Mesenchymal stem cell (in vitro differentiated cells and primary cell): Measurements from ENCODE around the gene MRPL24.

ENCODE experiments used
- DNase-seq: peaks from one replicate; pipeline ENCODE4 v3.0.0-alpha.2; 2013
- H2AFZ ChIP-seq: one replicate; pipeline ENCODE4 v1.6.1; 2013; ENCODE audit warnings: low read depth, mild to moderate bottlenecking, control low read depth, inconsistent platforms, low read length, moderate library complexity
- H2AK5ac ChIP-seq: 2 replicates; pipeline ENCODE4 v1.6.1; 2013; ENCODE audit warnings: low read length, moderate library complexity, mild to moderate bottlenecking, inconsistent platforms; ENCODE audit not compliant: severe bottlenecking
- H2BK120ac ChIP-seq: one replicate; pipeline ENCODE4 v1.6.1; 2013; ENCODE audit warnings: low read depth, mild to moderate bottlenecking, inconsistent platforms, low read length, moderate library complexity
- H2BK12ac ChIP-seq, 2 experiments: one replicate each; pipeline ENCODE4 v1.6.1; 2013; ENCODE audit warnings: inconsistent platforms in 2 of 2, low read length in 2 of 2, mild to moderate bottlenecking in 2 of 2, moderate library complexity in 2 of 2, control low read depth in 1 of 2
- H2BK15ac ChIP-seq: one replicate; pipeline ENCODE4 v1.6.1; 2013; ENCODE audit warnings: mild to moderate bottlenecking, low read depth, inconsistent platforms; ENCODE audit not compliant: poor library complexity, severe bottlenecking
- H2BK5ac ChIP-seq: 2 replicates; pipeline ENCODE4 v1.6.1; 2013; ENCODE audit warnings: low read depth, mild to moderate bottlenecking, low read length, control low read depth, inconsistent platforms; ENCODE audit not compliant: poor library complexity, severe bottlenecking
- H3K14ac ChIP-seq, 2 experiments: one replicate each; pipeline ENCODE4 v1.6.1; 2013; ENCODE audit warnings: inconsistent platforms in 2 of 2, low read length in 2 of 2, control low read depth in 1 of 2, mild to moderate bottlenecking in 1 of 2, moderate library complexity in 1 of 2
- H3K18ac ChIP-seq, 2 experiments: one replicate each; pipeline ENCODE4 v1.6.1; 2013; ENCODE audit warnings: inconsistent platforms in 2 of 2, low read length in 2 of 2, control low read depth in 1 of 2, low read depth in 1 of 2, mild to moderate bottlenecking in 1 of 2
- H3K23ac ChIP-seq, 2 experiments: one replicate each; pipeline ENCODE4 v1.6.1; 2013; ENCODE audit warnings: inconsistent platforms in 2 of 2, low read length in 2 of 2, mild to moderate bottlenecking in 2 of 2, moderate library complexity in 2 of 2, control low read depth in 1 of 2
- H3K27ac ChIP-seq: 2 replicates; pipeline ENCODE4 v1.5.1; 2013; ENCODE audit warnings: mild to moderate bottlenecking, moderate library complexity, low read length, control low read depth, inconsistent platforms; ENCODE audit not compliant: poor library complexity, severe bottlenecking
- H3K27me3 ChIP-seq, 2 experiments: 2 replicates each; pipeline versions ENCODE4 v1.6.1 to v1.7.0; 2013; ENCODE audit warnings: low read length in 2 of 2, mild to moderate bottlenecking in 2 of 2, moderate library complexity in 2 of 2, control low read depth in 1 of 2, inconsistent platforms in 1 of 2; ENCODE audit not compliant: control insufficient read depth in 1 of 2, insufficient read depth in 1 of 2
- H3K36me3 ChIP-seq, 2 experiments: 2 replicates each; pipeline versions ENCODE4 v1.6.1 to v1.7.0; 2013; ENCODE audit warnings: low read length in 2 of 2, control low read depth in 1 of 2, inconsistent platforms in 1 of 2, low read depth in 1 of 2, mild to moderate bottlenecking in 1 of 2; ENCODE audit not compliant: insufficient read depth in 2 of 2, control insufficient read depth in 1 of 2
- H3K4ac ChIP-seq, 2 experiments: one replicate each; pipeline ENCODE4 v1.6.1; 2013; ENCODE audit warnings: inconsistent platforms in 2 of 2, low read length in 2 of 2, mild to moderate bottlenecking in 2 of 2, moderate library complexity in 2 of 2, control low read depth in 1 of 2, low read depth in 1 of 2
- H3K4me1 ChIP-seq: 2 replicates; pipeline ENCODE4 v1.6.1; 2013; ENCODE audit warnings: low read depth, low read length, control low read depth; ENCODE audit not compliant: control insufficient read depth, insufficient read depth
- H3K4me2 ChIP-seq: 2 replicates; pipeline ENCODE4 v1.6.1; 2013; ENCODE audit warnings: low read length, mild to moderate bottlenecking, inconsistent platforms; ENCODE audit not compliant: poor library complexity, severe bottlenecking
- H3K4me3 ChIP-seq, 2 experiments: 2 replicates each; pipeline versions ENCODE4 v1.5.1 to v1.7.0; 2013; ENCODE audit warnings: low read length in 2 of 2, mild to moderate bottlenecking in 2 of 2, control low read depth in 1 of 2, low read depth in 1 of 2; ENCODE audit not compliant: insufficient read depth in 1 of 2
- H3K79me1 ChIP-seq: replicated peaks from 2 replicates; pipeline ENCODE4 v1.6.1; 2013; ENCODE audit warnings: mild to moderate bottlenecking, control low read depth, low read length, inconsistent platforms; ENCODE audit not compliant: poor library complexity, severe bottlenecking
- H3K9ac ChIP-seq: 2 replicates; pipeline ENCODE4 v1.7.0; 2013; ENCODE audit warnings: mild to moderate bottlenecking, low read length, moderate library complexity
- H3K9me3 ChIP-seq: 2 replicates; pipeline ENCODE4 v1.7.0; 2013; ENCODE audit warnings: mild to moderate bottlenecking, low read length; ENCODE audit not compliant: control insufficient read depth
- H4K8ac ChIP-seq: one replicate; pipeline ENCODE4 v1.6.1; 2013; ENCODE audit warnings: inconsistent platforms, mild to moderate bottlenecking, low read length, moderate library complexity
- H4K91ac ChIP-seq: one replicate; pipeline ENCODE4 v1.6.1; 2013; ENCODE audit warnings: mild to moderate bottlenecking, low read length, inconsistent platforms
- WGBS: methylation state at CpG from one replicate; pipeline ENCODE4 v1.1.7; 2013; ENCODE audit warnings: mixed read lengths; 5-methylcytosine and 5-hydroxymethylcytosine counted together

Gene MRPL24

DNA sequence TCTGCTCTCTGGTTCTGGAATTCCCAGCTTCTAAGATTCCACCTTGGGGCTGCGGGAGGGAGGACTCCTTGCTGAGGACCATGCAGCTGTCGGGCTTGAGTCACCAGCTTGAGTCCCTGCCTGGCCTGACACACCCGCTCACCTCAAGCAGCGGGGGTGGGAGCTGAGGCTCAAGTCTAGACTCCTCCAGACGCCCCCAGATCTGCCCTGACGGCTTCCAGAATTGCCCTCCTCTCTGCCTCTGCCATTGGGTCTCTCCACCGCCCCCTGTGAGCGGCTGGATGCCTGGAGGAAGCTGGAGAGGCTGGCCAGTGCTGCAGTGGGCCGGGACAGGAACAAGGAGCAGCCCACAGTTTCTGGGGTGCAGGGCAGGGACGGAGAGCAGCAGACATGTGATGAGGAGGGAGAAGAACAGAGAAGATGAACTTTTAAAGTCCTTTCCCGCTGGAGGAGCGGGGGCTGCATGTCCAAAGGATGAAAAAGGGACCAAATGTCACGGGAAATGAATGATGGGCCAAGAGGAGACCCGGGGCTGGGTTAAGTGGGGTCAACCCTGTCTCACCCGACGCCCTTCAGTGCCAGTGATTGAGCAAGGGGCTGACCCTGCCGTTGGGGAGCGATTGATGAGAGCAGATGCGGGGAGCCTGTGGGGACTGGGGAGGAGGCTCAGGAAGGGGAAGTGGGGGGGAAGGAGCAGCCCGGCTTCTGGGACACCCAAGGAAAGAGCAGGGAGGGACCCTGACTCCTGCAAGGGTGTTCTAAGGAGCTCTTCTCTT, 49.0 kb downstream of the MRPL24 start:
- Histone ChIP-seq H2BK15ac (no peak overlapping the region), H3K36me3 (no peaks in the 10 kb centered on the region), H3K9me3 (no peaks in the 10 kb centered on the region), H3K23ac (peak overlapping the region in 1 of 2 experiments; percentile 42), H3K79me1 (no peaks in the 10 kb centered on the region), H3K9ac (peak overlapping the region; percentile 22), H3K18ac (peak overlapping the region in 1 of 2 experiments; percentile 10), H3K4me1 (peaks cover 42% of the 10 kb centered on the region), H2BK120ac (no peak overlapping the region), H3K27ac (no peak overlapping the region), H2BK12ac (no peak overlapping the region), H2AK5ac (no peak overlapping the region), H3K4me3 (peak overlapping the region in 1 of 2 experiments; percentile 3), H4K91ac (no peak overlapping the region), H3K14ac (no peak overlapping the region), H3K4ac (peak overlapping the region in 1 of 2 experiments; percentile 16), H4K8ac (no peak overlapping the region), H2BK5ac (no peak overlapping the region), H2AFZ (no peak overlapping the region), H3K27me3 (peaks cover 0 to 42% of the 10 kb centered on the region in 2 experiments), H3K4me2 (peak overlapping the region; percentile 10)
- WGBS, result 5% methylated on average over 17 of the region's 20 CpGs
- DNase-seq, result peak; percentile 50

DNA sequence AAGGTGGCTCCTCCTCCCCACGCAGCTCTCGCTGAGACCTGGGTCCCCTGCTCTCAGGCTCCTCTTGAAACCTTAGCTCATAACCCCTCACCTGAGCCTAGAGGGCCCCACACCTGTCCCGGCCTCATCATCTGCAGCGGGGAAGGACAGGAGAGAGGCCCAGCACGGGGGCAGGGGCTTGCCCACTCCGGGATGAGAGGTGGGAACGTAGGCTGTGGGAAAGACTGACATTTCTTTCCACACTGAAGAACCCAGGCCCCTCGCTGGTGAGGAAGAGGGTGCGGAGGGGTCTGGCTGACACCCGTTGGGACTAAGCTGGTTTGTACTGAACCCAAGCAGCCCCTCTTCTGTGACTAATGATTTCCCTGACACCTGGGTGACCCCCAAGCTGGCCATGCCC, 49.7 kb downstream of the MRPL24 start:
- Histone ChIP-seq H4K8ac (peak overlapping the region; percentile 24), H2BK5ac (peak overlapping the region; percentile 25)

GRCh38 chr1:156690675-156691036, 50.2 kb downstream of the MRPL24 start:
- peaks cover 42% of the 10 kb centered on the region for H3K4me1 ChIP-seq
- peaks cover 0 to 42% of the 10 kb centered on the region in 2 experiments for H3K27me3 ChIP-seq
- no peaks in the 10 kb centered on the region for H3K36me3 ChIP-seq
- H3K4me3 ChIP-seq, result no peak overlapping the region
- no peak overlapping the region for H3K23ac ChIP-seq
- H2AFZ ChIP-seq, result no peak overlapping the region
- H2BK12ac ChIP-seq, result peak overlapping the region in 1 of 2 experiments; percentile 26
- no peaks in the 10 kb centered on the region for H3K79me1 ChIP-seq
- H3K9me3 ChIP-seq, result no peaks in the 10 kb centered on the region
- no peak overlapping the region for H2BK15ac ChIP-seq
- H3K4me2 ChIP-seq, result no peak overlapping the region
- no peak overlapping the region for H2BK5ac ChIP-seq
- peak overlapping the region; percentile 72 for H3K9ac ChIP-seq
- no peak overlapping the region for H2BK120ac ChIP-seq
- H4K8ac ChIP-seq, result peak overlapping the region; percentile 12
- H3K14ac ChIP-seq, result no peak overlapping the region
- WGBS, result 73% methylated on average over 8 of the region's 8 CpGs
- H3K27ac ChIP-seq, result no peak overlapping the region
- H4K91ac ChIP-seq, result no peak overlapping the region
- H2AK5ac ChIP-seq, result no peak overlapping the region
- no peak overlapping the region for H3K4ac ChIP-seq
- no peak for DNase-seq
- H3K18ac ChIP-seq, result no peak overlapping the region

More for the DNA sequence above, 49.7 kb downstream of the MRPL24 start:
- H3K4me1 ChIP-seq, result peaks cover 42% of the 10 kb centered on the region
- H4K91ac ChIP-seq, result no peak overlapping the region
- no peak overlapping the region for H3K4ac ChIP-seq
- peaks cover 0 to 42% of the 10 kb centered on the region in 2 experiments for H3K27me3 ChIP-seq
- no peak for DNase-seq
- no peak overlapping the region for H3K4me2 ChIP-seq
- WGBS, result 59% methylated on average over 9 of the region's 10 CpGs
- no peak overlapping the region for H3K4me3 ChIP-seq
- H2AFZ ChIP-seq, result no peak overlapping the region
- no peak overlapping the region for H3K27ac ChIP-seq
- H2AK5ac ChIP-seq, result peak overlapping the region; percentile 31
- H3K9me3 ChIP-seq, result no peaks in the 10 kb centered on the region
- H3K36me3 ChIP-seq, result no peaks in the 10 kb centered on the region
- no peaks in the 10 kb centered on the region for H3K79me1 ChIP-seq
- H2BK15ac ChIP-seq, result no peak overlapping the region
- no peak overlapping the region for H3K9ac ChIP-seq
- H3K23ac ChIP-seq, result no peak overlapping the region
- peak overlapping the region in 1 of 2 experiments; percentile 10 for H3K18ac ChIP-seq
- H2BK12ac ChIP-seq, result peak overlapping the region in 1 of 2 experiments; percentile 21
- peak overlapping the region; percentile 23 for H2BK120ac ChIP-seq
- H3K14ac ChIP-seq, result no peak overlapping the region

- no peak for DNase-seq
Observed at GRCh38 chr1:156689953-156690674, 50.8 kb downstream of the MRPL24 start.

More at GRCh38 chr1:156689953-156690674, 50.8 kb downstream of the MRPL24 start:
- 27% methylated on average over 9 of the region's 10 CpGs for WGBS
- H4K8ac ChIP-seq, result peak overlapping the region; percentile 65
- peak overlapping the region; percentile 19 for H2AK5ac ChIP-seq
- no peaks in the 10 kb centered on the region for H3K9me3 ChIP-seq
- peak overlapping the region; percentile 79 for H4K91ac ChIP-seq
- no peak overlapping the region for H3K14ac ChIP-seq
- peaks cover 42% of the 10 kb centered on the region for H3K4me1 ChIP-seq
- no peak overlapping the region for H3K4ac ChIP-seq
- H3K36me3 ChIP-seq, result no peaks in the 10 kb centered on the region
- peak overlapping the region; percentile 72 for H3K9ac ChIP-seq
- no peak overlapping the region for H2BK5ac ChIP-seq
- H3K23ac ChIP-seq, result no peak overlapping the region
- peaks cover 0 to 42% of the 10 kb centered on the region in 2 experiments for H3K27me3 ChIP-seq
- peak overlapping the region in 1 of 2 experiments; percentile 70 for H3K4me3 ChIP-seq
- H3K4me2 ChIP-seq, result peak overlapping the region; percentile 85
- peak overlapping the region in 1 of 2 experiments; percentile 59 for H2BK12ac ChIP-seq
- H2BK120ac ChIP-seq, result no peak overlapping the region
- H3K18ac ChIP-seq, result no peak overlapping the region
- H3K27ac ChIP-seq, result no peak overlapping the region
- no peak overlapping the region for H2AFZ ChIP-seq
- no peaks in the 10 kb centered on the region for H3K79me1 ChIP-seq
- H2BK15ac ChIP-seq, result peak overlapping the region; percentile 15
